DND-41 (cell line): ENCODE measurements around the gene SGTA.

Experiments used
- EZH2 ChIP-seq: IDR thresholded peaks from 3 replicates; pipeline ENCODE4 v1.6.1; 2012; ENCODE audit warnings: borderline replicate concordance, low read depth, mild to moderate bottlenecking, moderate library complexity, low read length, inconsistent platforms; ENCODE audit not compliant: severe bottlenecking
- TF ChIP-seq, protein P1 (sequence below): IDR thresholded peaks from 2 replicates; pipeline ENCODE4 v1.5.1; 2012; ENCODE audit warnings: borderline replicate concordance, low read length, moderate library complexity, mild to moderate bottlenecking; ENCODE audit not compliant: poor library complexity, severe bottlenecking; ENCODE audit errors: extremely low read depth

DNA sequence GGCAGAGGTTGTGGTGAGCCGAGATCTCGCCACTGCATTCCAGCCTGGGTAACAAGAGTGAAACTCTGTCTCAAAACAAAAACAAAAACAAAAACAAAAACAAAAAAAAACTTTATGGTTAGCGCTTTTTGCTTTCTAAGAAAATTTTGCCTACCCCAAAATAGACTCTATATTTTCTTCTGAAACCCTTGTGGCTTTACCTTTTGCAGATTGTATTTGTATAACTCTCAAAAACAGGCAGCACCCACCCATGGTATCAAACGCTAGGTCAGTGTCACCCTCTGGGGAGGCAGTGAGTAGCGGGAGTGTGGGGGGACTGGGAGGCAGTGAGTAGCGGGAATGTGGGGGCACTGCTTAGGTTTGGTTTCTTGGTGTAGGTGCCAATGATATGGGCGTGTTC is 35.7 kb downstream of the SGTA start:
- TF ChIP-seq, protein P1, sequence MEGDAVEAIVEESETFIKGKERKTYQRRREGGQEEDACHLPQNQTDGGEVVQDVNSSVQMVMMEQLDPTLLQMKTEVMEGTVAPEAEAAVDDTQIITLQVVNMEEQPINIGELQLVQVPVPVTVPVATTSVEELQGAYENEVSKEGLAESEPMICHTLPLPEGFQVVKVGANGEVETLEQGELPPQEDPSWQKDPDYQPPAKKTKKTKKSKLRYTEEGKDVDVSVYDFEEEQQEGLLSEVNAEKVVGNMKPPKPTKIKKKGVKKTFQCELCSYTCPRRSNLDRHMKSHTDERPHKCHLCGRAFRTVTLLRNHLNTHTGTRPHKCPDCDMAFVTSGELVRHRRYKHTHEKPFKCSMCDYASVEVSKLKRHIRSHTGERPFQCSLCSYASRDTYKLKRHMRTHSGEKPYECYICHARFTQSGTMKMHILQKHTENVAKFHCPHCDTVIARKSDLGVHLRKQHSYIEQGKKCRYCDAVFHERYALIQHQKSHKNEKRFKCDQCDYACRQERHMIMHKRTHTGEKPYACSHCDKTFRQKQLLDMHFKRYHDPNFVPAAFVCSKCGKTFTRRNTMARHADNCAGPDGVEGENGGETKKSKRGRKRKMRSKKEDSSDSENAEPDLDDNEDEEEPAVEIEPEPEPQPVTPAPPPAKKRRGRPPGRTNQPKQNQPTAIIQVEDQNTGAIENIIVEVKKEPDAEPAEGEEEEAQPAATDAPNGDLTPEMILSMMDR = no peak
- no peak for TF ChIP-seq EZH2
